ENCODE data around the gene ADAMTS15.

ADAMTS15 gene

DNA sequence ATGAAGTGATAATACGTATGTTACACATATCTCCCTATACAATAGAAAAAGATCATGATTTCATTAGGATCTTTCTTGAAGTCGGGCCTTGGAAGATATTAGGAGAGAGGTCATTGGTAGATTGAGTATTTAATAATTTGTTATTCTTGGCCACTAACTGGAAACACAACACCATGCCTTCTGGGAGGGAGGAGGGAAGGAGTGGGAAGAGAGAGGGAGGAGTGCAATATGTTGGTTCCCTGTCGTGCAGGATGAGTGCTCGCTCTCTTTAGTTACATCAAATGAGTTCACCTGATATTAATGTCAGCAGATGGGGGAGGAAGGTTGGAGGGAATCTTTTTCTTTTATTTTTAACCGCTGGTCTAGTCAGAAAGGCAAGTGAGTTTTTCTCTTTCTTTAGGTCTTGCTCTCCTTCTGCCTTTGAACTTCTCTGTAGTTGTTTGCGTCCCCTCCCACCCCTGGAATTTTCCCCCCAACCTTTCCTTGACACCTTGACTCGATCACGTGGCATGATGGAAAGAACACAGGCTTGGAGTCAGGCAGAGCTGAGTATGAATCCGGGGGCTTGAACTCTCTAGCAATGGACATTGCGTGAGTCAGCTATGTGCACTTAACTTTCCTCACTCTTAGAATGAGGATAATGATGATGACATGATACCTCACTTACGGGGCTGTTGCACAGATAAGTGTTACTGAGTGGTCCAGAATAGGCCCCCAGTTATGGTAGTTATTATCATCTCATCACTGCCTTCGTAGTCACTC lies 6.2 kb downstream of the ADAMTS15 start:
- ChIA-PET CTCF (interaction anchor here (0.6 kb wide), 1 partner anchor 404 kb away, joined by 8 read pairs; no protein-coding TSS in a partner anchor), POLR2A (ENCODE audit: low non-redundant PET) (no interaction called here)
- no peak overlapping the region for H3K27ac ChIP-seq
- no peak for DNase-seq (ENCODE audit: low spot score)
- TF ChIP-seq, protein P1, sequence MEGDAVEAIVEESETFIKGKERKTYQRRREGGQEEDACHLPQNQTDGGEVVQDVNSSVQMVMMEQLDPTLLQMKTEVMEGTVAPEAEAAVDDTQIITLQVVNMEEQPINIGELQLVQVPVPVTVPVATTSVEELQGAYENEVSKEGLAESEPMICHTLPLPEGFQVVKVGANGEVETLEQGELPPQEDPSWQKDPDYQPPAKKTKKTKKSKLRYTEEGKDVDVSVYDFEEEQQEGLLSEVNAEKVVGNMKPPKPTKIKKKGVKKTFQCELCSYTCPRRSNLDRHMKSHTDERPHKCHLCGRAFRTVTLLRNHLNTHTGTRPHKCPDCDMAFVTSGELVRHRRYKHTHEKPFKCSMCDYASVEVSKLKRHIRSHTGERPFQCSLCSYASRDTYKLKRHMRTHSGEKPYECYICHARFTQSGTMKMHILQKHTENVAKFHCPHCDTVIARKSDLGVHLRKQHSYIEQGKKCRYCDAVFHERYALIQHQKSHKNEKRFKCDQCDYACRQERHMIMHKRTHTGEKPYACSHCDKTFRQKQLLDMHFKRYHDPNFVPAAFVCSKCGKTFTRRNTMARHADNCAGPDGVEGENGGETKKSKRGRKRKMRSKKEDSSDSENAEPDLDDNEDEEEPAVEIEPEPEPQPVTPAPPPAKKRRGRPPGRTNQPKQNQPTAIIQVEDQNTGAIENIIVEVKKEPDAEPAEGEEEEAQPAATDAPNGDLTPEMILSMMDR (conservative IDR thresholded peaks at IDR 0.05; ENCODE audit: low read depth) = no peak

DNA sequence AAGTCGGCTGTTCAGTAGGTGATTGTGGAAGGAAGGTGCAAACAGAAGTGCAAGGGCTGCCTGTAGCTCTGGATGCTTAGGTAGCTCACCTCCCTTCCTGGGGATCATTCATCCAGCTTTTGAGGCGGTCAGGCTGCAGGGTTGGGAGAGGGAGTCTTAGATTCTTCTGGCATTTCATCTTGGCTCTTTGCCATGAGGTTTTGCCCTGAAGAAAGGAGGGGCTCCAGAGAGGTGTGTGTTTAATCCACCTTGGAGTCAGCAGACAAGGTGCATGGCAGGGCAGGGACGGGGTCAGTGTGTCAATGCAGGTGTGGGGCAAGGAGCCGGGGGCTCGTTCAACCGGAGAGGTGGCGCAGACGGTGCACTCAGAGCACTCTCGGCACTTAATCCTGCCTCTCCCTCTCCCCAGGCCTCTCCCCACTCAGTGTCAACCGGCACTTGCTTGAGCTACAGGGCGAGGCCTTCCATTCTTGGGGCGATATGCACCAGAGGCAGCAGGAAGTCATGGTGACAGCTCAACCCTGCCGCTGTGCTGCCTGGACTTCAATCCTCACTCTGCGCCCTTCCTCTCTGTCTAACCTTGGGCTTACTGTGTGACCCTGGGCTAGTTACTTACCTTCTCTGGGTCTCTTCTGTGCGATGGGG lies 7.2 kb downstream of the ADAMTS15 start:
- CTCF ChIA-PET = interaction anchor here (0.6 kb wide), 1 partner anchor 403 kb away, joined by 8 read pairs; no protein-coding TSS in a partner anchor
- TF ChIP-seq, protein P1 (conservative IDR thresholded peaks at IDR 0.05; ENCODE audit: low read depth) = no peak
- H3K27ac ChIP-seq = no peak overlapping the region
- DNase-seq (ENCODE audit: low spot score) = no peak
- POLR2A ChIA-PET (ENCODE audit: low non-redundant PET) = no interaction called here

GRCh38 chr11:130456286-130456685 lies 7.8 kb downstream of the ADAMTS15 start:
- CTCF ChIA-PET = no interaction called here
- TF ChIP-seq, protein P1 (conservative IDR thresholded peaks at IDR 0.05; ENCODE audit: low read depth) = no peak
- H3K27ac ChIP-seq = no peak overlapping the region
- no peak for DNase-seq (ENCODE audit: low spot score)
- POLR2A ChIA-PET (ENCODE audit: low non-redundant PET) = interaction anchor here (0.7 kb wide), 1 partner anchor 72 kb away, joined by 7 read pairs; no protein-coding TSS in a partner anchor

DNA sequence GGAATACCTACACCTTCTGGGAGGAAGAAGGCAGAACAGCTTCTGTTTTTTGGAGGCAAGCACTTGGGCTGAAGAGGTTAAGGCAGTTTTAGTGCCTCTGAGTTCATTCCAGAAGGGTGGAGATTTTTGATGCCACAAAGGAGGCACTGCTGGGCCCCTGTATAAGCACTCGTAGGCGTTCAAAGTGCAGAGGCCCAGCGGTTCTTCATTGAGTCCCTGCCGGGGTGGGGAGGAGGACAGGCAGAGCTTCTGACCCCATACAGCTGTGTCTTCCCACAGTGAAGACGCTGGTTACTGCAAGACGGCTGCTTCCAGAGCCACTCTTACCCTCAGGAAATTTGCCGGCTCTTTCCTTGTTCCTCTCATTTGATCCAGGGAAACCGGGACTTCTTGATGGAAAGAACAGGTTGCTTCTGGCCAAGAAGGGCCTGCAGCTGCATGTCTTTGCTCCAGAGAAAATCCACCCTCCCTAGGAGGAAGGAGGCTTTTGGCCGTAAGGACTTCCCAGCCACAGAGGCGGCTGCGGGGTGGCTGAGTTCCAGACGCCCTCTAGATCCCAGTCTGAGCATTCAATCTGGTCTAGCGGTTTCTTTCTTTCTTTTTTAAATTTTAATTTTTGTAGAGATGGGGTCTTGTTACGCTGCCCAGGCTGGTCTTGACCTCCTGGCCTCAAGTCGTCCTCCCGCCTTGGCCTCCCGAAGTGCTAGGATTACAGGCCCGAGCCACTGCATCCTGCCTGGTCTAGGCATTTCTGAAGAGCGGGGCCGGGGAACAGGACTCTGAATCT lies 9.4 kb downstream of the ADAMTS15 start:
- TF ChIP-seq, protein P1 (conservative IDR thresholded peaks at IDR 0.05; ENCODE audit: low read depth) = no peak
- 0 out of 2 replicates have a peak overlapping the region, but pooled peaks have one; percentile 3 for H3K27ac ChIP-seq
- POLR2A ChIA-PET (ENCODE audit: low non-redundant PET) = no interaction called here
- CTCF ChIA-PET = interaction anchor here (0.6 to 1.2 kb wide), 2 partner anchors 23 to 355 kb away, joined by 3 to 4 read pairs; no protein-coding TSS in a partner anchor
- no peak for DNase-seq (ENCODE audit: low spot score)

GRCh38 chr11:130458410-130458729 lies 9.9 kb downstream of the ADAMTS15 start:
- no peak for DNase-seq (ENCODE audit: low spot score)
- ChIA-PET CTCF (interaction anchor here (0.6 kb wide), 1 partner anchor 1731 kb away, joined by 3 read pairs; no protein-coding TSS in a partner anchor), POLR2A (ENCODE audit: low non-redundant PET) (no interaction called here)
- no peak overlapping the region for H3K27ac ChIP-seq
- TF ChIP-seq, protein P1 (conservative IDR thresholded peaks at IDR 0.05; ENCODE audit: low read depth) = no peak

DNA sequence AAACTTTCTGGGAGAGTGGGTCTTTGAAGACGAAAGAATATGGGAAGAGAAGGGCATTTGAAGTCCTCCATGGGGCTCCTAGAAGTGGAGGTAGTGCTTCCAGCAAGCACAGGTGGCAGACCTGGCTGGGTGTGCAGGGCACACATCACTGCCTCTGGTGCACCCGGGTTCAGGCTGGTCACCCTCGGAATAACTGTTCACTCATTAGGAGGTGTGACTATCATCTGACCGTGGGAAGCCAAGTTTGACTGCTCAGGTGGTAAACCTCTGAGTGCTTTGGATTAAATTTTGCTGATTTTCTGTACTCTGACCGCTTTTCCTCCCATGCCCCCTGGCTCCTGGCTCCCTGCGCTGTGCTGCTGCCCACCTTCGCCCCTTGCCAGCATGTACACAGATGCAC lies 11.1 kb downstream of the ADAMTS15 start:
- DNase-seq (ENCODE audit: low spot score) = no peak
- ChIA-PET CTCF (no interaction called here), POLR2A (ENCODE audit: low non-redundant PET) (no interaction called here)
- H3K27ac ChIP-seq = no peak overlapping the region
- TF ChIP-seq, protein P1 (conservative IDR thresholded peaks at IDR 0.05; ENCODE audit: low read depth) = no peak
